Panc1 (cell line): ENCODE results near the gene PRR5. TPM values are rescaled to one million over a fixed set of nuclear protein-coding genes. Genes with fewer than 3 reads are reported as not detected.
"Not testable (repeated sequence)": the region's sequence is repeated elsewhere in the genome, so short reads cannot be mapped to it uniquely, and the experiment has no call there.

Experiments used
- ATAC-seq: fragments of 200-7000 bp; cut with Tn5 transposase; 2 replicates; pipeline ENCODE4 v1.9.1; 2020; ENCODE audit warnings: mild to moderate bottlenecking, moderate library complexity
- BruUV-seq: library from RNA; stranded (reverse); fragments of 400-500 nt; replicated peaks from 2 replicates; lab custom pipeline; 2021; lab: Mats Ljungman, UMichigan
- CTCF ChIA-PET: fragments of 300-600 bp; sonication (Branson Sonifier 250); formaldehyde crosslinking; loops from one replicate; lab custom pipeline; 2022; ENCODE audit warnings: antibody characterized with exemption; lab: Charles Lee
- POLR2A ChIA-PET: fragments of 300-600 bp; sonication (Branson Sonifier 250); formaldehyde crosslinking; loops from one replicate; lab custom pipeline; 2022; ENCODE audit warnings: antibody characterized with exemption; lab: Charles Lee
- DNase-seq: peaks from one replicate; pipeline ENCODE4 v3.0.0-alpha.2; 2010; ENCODE audit warnings: low read depth, low spot score
- H3K27ac ChIP-seq: 2 replicates; pipeline ENCODE4 v1.5.1; 2011; ENCODE audit warnings: mild to moderate bottlenecking, low read length, inconsistent platforms
- H3K27me3 ChIP-seq: fragments of 200-500 bp; sonication (Bioruptor generic); 2 replicates; pipeline ENCODE4 v1.6.0; 2014; ENCODE audit warnings: low read length, inconsistent platforms; ENCODE audit not compliant: control insufficient read depth, insufficient read depth
- H3K36me3 ChIP-seq: fragments of 200-500 bp; sonication (Bioruptor generic); 2 replicates; pipeline ENCODE4 v1.5.1; 2014; ENCODE audit warnings: inconsistent platforms, mild to moderate bottlenecking, low read length, moderate library complexity; ENCODE audit not compliant: control insufficient read depth, insufficient read depth
- H3K4me1 ChIP-seq: 2 replicates; pipeline ENCODE4 v1.5.1; 2011; ENCODE audit warnings: inconsistent platforms, mild to moderate bottlenecking, low read length, moderate library complexity; ENCODE audit not compliant: control insufficient read depth, insufficient read depth
- H3K4me3 ChIP-seq, 2 experiments: 2 replicates each; pipeline ENCODE4 v1.5.1; 2011 to 2012; ENCODE audit warnings: low read depth in 2 of 2, low read length in 2 of 2, mild to moderate bottlenecking in 2 of 2, inconsistent platforms in 1 of 2, moderate library complexity in 1 of 2
- H3K9me3 ChIP-seq: fragments of 200-500 bp; sonication (Bioruptor generic); 2 replicates; pipeline ENCODE4 v1.5.1; 2014; ENCODE audit warnings: low read depth, mild to moderate bottlenecking, inconsistent platforms, low read length, moderate library complexity; ENCODE audit not compliant: control insufficient read depth, insufficient read depth
- CTCF ChIP-seq: fragments of 450-650 bp; IDR thresholded peaks from 2 replicates; pipeline ENCODE4 v1.5.1; 2017; ENCODE audit warnings: mild to moderate bottlenecking
- POLR2AphosphoS5 ChIP-seq: IDR thresholded peaks from 2 replicates; pipeline ENCODE4 v1.6.1; 2012; ENCODE audit warnings: mild to moderate bottlenecking, low read depth, low read length, moderate library complexity
- SIN3A ChIP-seq: IDR thresholded peaks from 2 replicates; pipeline ENCODE4 v1.6.1; 2012; ENCODE audit warnings: low read depth, mild to moderate bottlenecking, low read length, moderate library complexity, borderline replicate concordance; ENCODE audit not compliant: insufficient read depth
- TCF7L2 ChIP-seq: IDR thresholded peaks from 2 replicates; pipeline ENCODE4 v1.6.1; 2011; ENCODE audit warnings: mild to moderate bottlenecking, low read depth, low read length, inconsistent platforms
- in situ Hi-C: cut with HindIII; loops from 2 replicates; pipeline ENCODE4 v1.10.0; 2016; ENCODE audit warnings: low sequenced_read_pairs, low pct_unique_long_range_greater_than_20kb
- intact Hi-C: fragments of 100-400 bp; cut with micrococcal nuclease; formaldehyde crosslinking; loops from one replicate; pipeline ENCODE4 v1.10.0; 2022; ENCODE audit not compliant: unreplicated experiment
- total RNA-seq: library from RNA; stranded (reverse); gene quantifications from one replicate; pipeline ENCODE4 v1.2.1, GENCODE V29; 2021; ENCODE audit not compliant: unreplicated experiment
- TF ChIP-seq, protein P1 (sequence below), 2 experiments: IDR thresholded peaks; 2 replicates each; pipeline ENCODE4 v1.6.1; 2011 to 2012; ENCODE audit warnings: low read depth in 2 of 2, control low read depth in 1 of 2, low read length in 1 of 2, mild to moderate bottlenecking in 1 of 2, moderate library complexity in 1 of 2; ENCODE audit not compliant: insufficient read depth in 1 of 2

Gene PRR5
- total RNA-seq, 1 experiment from 2014 or later: 11.5 TPM

DNA sequence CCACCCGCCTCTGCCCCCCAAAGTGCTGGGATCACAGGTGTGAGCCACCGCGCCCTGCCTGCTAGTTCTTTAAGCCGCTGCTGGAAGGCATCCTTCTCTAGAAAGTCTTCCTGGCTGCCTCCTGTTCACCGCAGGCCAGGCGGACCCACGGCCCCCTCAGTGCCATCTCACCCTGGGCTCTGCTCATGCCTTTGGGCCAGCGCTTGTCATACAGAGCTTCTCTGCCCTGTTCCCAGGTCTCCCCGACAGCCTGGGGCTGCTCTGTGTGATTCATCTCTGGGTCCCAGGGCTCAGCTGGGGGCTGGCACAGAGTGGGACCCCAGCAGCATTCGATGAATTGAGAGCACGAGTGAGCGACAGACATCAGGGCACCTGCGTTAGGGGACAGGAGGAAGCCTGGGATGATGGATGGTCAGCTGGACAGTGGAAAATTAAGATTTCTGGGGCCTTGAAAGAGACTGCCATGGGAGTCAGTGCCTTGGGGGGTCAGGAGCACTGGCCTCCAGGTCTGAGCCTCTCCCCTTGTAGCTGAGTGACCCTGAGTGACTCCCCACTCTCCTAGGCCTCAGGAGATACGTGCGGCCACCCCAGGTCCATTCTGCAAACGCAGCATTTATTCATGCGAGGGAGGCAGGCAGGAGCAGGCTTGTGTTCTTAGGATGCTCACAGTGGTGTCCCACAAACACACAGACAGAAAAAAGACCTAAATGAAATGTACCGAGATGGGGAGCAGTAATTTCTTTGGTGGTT, 23.3 kb upstream of the PRR5 start:
- BruUV-seq: no TSS peak
- POLR2A ChIA-PET: no interaction called here
- Histone ChIP-seq H3K27ac (no peak overlapping the region), H3K27me3 (no peaks in the 10 kb centered on the region), H3K4me1 (peaks cover 9% of the 10 kb centered on the region), H3K9me3 (no peaks in the 10 kb centered on the region), H3K4me3 (no peak overlapping the region), H3K36me3 (no peaks in the 10 kb centered on the region)
- DNase-seq: no peak
- in situ Hi-C loops (no loop called here), intact Hi-C loops (no loop called here)
- ATAC-seq: no peak
- no peak for TF ChIP-seq CTCF
- TF ChIP-seq, protein P1, sequence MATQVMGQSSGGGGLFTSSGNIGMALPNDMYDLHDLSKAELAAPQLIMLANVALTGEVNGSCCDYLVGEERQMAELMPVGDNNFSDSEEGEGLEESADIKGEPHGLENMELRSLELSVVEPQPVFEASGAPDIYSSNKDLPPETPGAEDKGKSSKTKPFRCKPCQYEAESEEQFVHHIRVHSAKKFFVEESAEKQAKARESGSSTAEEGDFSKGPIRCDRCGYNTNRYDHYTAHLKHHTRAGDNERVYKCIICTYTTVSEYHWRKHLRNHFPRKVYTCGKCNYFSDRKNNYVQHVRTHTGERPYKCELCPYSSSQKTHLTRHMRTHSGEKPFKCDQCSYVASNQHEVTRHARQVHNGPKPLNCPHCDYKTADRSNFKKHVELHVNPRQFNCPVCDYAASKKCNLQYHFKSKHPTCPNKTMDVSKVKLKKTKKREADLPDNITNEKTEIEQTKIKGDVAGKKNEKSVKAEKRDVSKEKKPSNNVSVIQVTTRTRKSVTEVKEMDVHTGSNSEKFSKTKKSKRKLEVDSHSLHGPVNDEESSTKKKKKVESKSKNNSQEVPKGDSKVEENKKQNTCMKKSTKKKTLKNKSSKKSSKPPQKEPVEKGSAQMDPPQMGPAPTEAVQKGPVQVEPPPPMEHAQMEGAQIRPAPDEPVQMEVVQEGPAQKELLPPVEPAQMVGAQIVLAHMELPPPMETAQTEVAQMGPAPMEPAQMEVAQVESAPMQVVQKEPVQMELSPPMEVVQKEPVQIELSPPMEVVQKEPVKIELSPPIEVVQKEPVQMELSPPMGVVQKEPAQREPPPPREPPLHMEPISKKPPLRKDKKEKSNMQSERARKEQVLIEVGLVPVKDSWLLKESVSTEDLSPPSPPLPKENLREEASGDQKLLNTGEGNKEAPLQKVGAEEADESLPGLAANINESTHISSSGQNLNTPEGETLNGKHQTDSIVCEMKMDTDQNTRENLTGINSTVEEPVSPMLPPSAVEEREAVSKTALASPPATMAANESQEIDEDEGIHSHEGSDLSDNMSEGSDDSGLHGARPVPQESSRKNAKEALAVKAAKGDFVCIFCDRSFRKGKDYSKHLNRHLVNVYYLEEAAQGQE (IDR thresholded peaks at IDR 0.05; ENCODE audit: insufficient read depth in 1 of 2, low read depth in 2 of 2, low read length in 1 of 2): no peak
- no peak for TF ChIP-seq SIN3A
- TF ChIP-seq POLR2AphosphoS5: no peak
- TF ChIP-seq TCF7L2: no peak
- CTCF ChIA-PET: interaction anchor here (0.5 kb wide), 1 partner anchor 32 kb away, joined by 7 read pairs; no protein-coding TSS in a partner anchor

DNA sequence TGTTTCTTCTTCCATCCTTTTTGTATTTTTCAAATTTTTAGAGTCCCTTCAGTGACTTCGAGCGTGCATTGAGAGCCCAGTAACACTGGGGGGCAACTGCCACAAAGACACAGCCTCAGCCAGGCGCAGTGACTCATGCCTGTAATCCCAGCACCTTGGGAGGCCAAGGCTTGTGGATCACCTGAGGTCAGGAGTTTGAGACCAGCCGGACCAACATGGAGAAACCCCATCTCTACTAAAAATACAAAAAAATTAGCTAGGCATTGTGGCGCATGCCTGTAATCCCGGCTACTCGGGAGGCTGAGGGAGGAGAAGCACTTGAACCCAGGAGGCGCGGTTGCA, 22.7 kb upstream of the PRR5 start:
- in situ Hi-C loops, BruUV-seq, H3K4me3 ChIP-seq, H3K4me1 ChIP-seq, H3K27me3 ChIP-seq, H3K9me3 ChIP-seq, H3K27ac ChIP-seq, CTCF ChIA-PET, DNase-seq, intact Hi-C loops, ATAC-seq, POLR2A ChIA-PET, H3K36me3 ChIP-seq: not testable (repeated sequence)

DNA sequence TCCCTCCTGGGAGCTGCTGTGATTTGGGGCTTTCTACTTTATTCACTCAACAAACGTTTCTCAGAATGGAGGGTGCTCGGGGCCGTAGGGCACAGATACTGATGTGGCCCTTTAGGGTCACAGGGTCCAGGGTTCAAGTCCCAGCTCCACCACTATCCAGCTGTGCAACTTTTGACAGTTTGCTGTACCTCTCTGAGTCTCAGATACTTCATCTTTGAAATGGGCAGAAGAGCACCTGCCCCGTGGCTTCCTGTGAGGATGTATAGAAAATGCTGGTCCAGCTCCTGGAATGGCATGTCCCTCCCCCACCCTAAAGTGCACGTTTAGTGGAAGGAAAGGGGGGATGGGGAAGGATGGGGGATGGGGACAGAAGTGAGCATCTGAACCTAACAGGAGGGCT, 21.9 kb upstream of the PRR5 start:
- TF ChIP-seq POLR2AphosphoS5: no peak
- TF ChIP-seq SIN3A: no peak
- TF ChIP-seq, protein P1 (IDR thresholded peaks at IDR 0.05; ENCODE audit: insufficient read depth in 1 of 2, low read depth in 2 of 2, low read length in 1 of 2): no peak
- no peak for TF ChIP-seq TCF7L2
- no peak for TF ChIP-seq CTCF
- in situ Hi-C loops (no loop called here), intact Hi-C loops (no loop called here)
- BruUV-seq: no TSS peak
- Histone ChIP-seq H3K4me3 (no peak overlapping the region), H3K27ac (no peak overlapping the region), H3K4me1 (peaks cover 11% of the 10 kb centered on the region), H3K27me3 (no peaks in the 10 kb centered on the region), H3K36me3 (no peaks in the 10 kb centered on the region), H3K9me3 (no peaks in the 10 kb centered on the region)
- ATAC-seq: no peak
- DNase-seq: no peak
- ChIA-PET CTCF (no interaction called here), POLR2A (interaction anchor here (0.6 kb wide), 1 partner anchor 217 kb away, joined by 3 read pairs; no protein-coding TSS in a partner anchor)
